A549 (cell line): ENCODE measurements around the gene SMAD6. TPM values are rescaled to one million over a fixed set of nuclear protein-coding genes. Genes with fewer than 3 reads are reported as not detected.
"Not testable (repeated sequence)": the region's sequence is repeated elsewhere in the genome, so short reads cannot be mapped to it uniquely, and the experiment has no call there.

ENCODE experiments used
- ATAC-seq, 2 experiments: fragments of 200-7000 bp in 1 of 2; fragments of >200 bp in 1 of 2; cut with Nextera tagmentation in 1 of 2; cut with Tn5 transposase in 1 of 2; 3 replicates each; pipeline versions ENCODE4 v1.8.0 to v1.9.1; 2018 to 2020; ENCODE audit warnings: mild to moderate bottlenecking in 1 of 2, moderate library complexity in 1 of 2
- CTCF ChIA-PET: fragments of 300-600 bp; sonication (Branson Sonifier 250); formaldehyde crosslinking; extraction: SDS; loops from one replicate; lab custom pipeline; 2021; ENCODE audit warnings: antibody characterized with exemption, inconsistent platforms; lab: Yijun Ruan, JAX
- POLR2A ChIA-PET: fragments of 350-600 bp; formaldehyde crosslinking; extraction: SDS; loops from one replicate; lab custom pipeline; 2021; ENCODE audit warnings: antibody characterized with exemption, inconsistent platforms; lab: Yijun Ruan, JAX
- DNase-seq, 2 experiments: peaks; one replicate each; pipeline versions ENCODE4 v3.0.0 to v3.0.0-alpha.2; 2011 to 2016; ENCODE audit warnings: low read depth in 1 of 2, low spot score in 1 of 2
- FAIRE-seq: peaks from 2 replicates; lab custom pipeline; 2011; peaks lifted over from hg19 to GRCh38; lab: Jason Lieb, UNC
- H3K27ac ChIP-seq, 2 experiments: fragments of >200 bp; sonication (Bioruptor Twin); formaldehyde crosslinking; 3 replicates each; pipeline ENCODE4 v1.5.1; 2016 to 2017
- H3K4me1 ChIP-seq: fragments of >200 bp; sonication (Bioruptor Twin); formaldehyde crosslinking; 3 replicates; pipeline ENCODE4 v1.6.1; 2016
- H3K4me2 ChIP-seq: fragments of >200 bp; sonication (Bioruptor Twin); formaldehyde crosslinking; 3 replicates; pipeline ENCODE4 v1.6.1; 2016
- H3K4me3 ChIP-seq: fragments of >200 bp; sonication (Bioruptor Twin); formaldehyde crosslinking; 3 replicates; pipeline ENCODE4 v1.5.1; 2016
- H3K9me3 ChIP-seq: fragments of >200 bp; sonication (Bioruptor Twin); formaldehyde crosslinking; 3 replicates; pipeline ENCODE4 v1.6.1; 2016
- CBX8 ChIP-seq: fragments of 200-600 bp; sonication (generic); IDR thresholded peaks from 2 replicates; pipeline ENCODE4 v1.6.1; 2016
- CEBPB ChIP-seq, 2 experiments: fragments of >200 bp in 1 of 2; sonication (Bioruptor Twin) in 1 of 2; formaldehyde crosslinking in 1 of 2; IDR thresholded peaks; 2 replicates each; pipeline ENCODE4 v1.6.1; 2012 to 2016
- EP300 ChIP-seq, 2 experiments: fragments of >200 bp; sonication (Bioruptor Twin); formaldehyde crosslinking; IDR thresholded peaks; 2 replicates in 1 of 2; 3 replicates in 1 of 2; pipeline ENCODE4 v1.6.1; 2016 to 2017
- FOSL2 ChIP-seq, 2 experiments: fragments of 450-650 bp in 1 of 2; fragments of >200 bp in 1 of 2; sonication (Bioruptor Twin) in 1 of 2; formaldehyde crosslinking; IDR thresholded peaks; 2 replicates each; pipeline versions ENCODE4 v1.5.0 to v1.6.1; 2016 to 2020; ENCODE audit warnings: mild to moderate bottlenecking in 1 of 2, moderate library complexity in 1 of 2
- HDAC2 ChIP-seq: fragments of 200-600 bp; sonication (generic); IDR thresholded peaks from 2 replicates; pipeline ENCODE4 v1.6.1; 2016
- JUNB ChIP-seq: fragments of >200 bp; sonication (Bioruptor Twin); formaldehyde crosslinking; IDR thresholded peaks from 2 replicates; pipeline ENCODE4 v1.6.1; 2016
- KDM1A ChIP-seq: fragments of 200-600 bp; sonication (generic); IDR thresholded peaks from 2 replicates; pipeline ENCODE4 v1.6.1; 2016; ENCODE audit warnings: low read depth, mild to moderate bottlenecking
- KDM5A ChIP-seq: fragments of 200-600 bp; sonication (generic); IDR thresholded peaks from 2 replicates; pipeline ENCODE4 v1.6.1; 2016; ENCODE audit warnings: antibody characterized with exemption, mild to moderate bottlenecking
- MAFK ChIP-seq: fragments of 450-650 bp; IDR thresholded peaks from 2 replicates; pipeline ENCODE4 v1.6.1; 2014; ENCODE audit not compliant: partially characterized antibody
- MAZ ChIP-seq: fragments of 150-350 bp; IDR thresholded peaks from 2 replicates; pipeline ENCODE4 v1.6.1; 2014; ENCODE audit warnings: antibody characterized with exemption, low read depth, low read length, borderline replicate concordance
- NR3C1 ChIP-seq: fragments of >200 bp; sonication (Bioruptor Twin); formaldehyde crosslinking; IDR thresholded peaks from 3 replicates; pipeline ENCODE4 v1.6.1; 2017
- POLR2A ChIP-seq: IDR thresholded peaks from 2 replicates; pipeline ENCODE4 v1.6.1; 2012; ENCODE audit warnings: mild to moderate bottlenecking, low read length
- RAD21 ChIP-seq, 2 experiments: fragments of >200 bp in 1 of 2; sonication (Bioruptor Twin) in 1 of 2; formaldehyde crosslinking in 1 of 2; IDR thresholded peaks in 1 of 2; conservative IDR thresholded peaks in 1 of 2; 2 replicates in 1 of 2; 3 replicates in 1 of 2; pipeline ENCODE4 v1.6.1; 2012 to 2018; ENCODE audit warnings: inconsistent platforms in 1 of 2
- RCOR1 ChIP-seq: fragments of 150-350 bp; IDR thresholded peaks from 2 replicates; pipeline ENCODE4 v1.6.1; 2014; ENCODE audit warnings: antibody characterized with exemption, low read length, low read depth
- RFX5 ChIP-seq: fragments of 450-650 bp; IDR thresholded peaks from 2 replicates; pipeline ENCODE4 v1.7.1; 2014; ENCODE audit warnings: antibody characterized with exemption, mild to moderate bottlenecking, moderate library complexity
- RNF2 ChIP-seq: fragments of 200-600 bp; sonication (generic); IDR thresholded peaks from 2 replicates; pipeline ENCODE4 v1.6.1; 2016; ENCODE audit warnings: low read depth, mild to moderate bottlenecking, antibody characterized with exemption, moderate library complexity, borderline replicate concordance
- SMC3 ChIP-seq: fragments of >200 bp; sonication (Bioruptor Twin); formaldehyde crosslinking; IDR thresholded peaks from 3 replicates; pipeline ENCODE4 v1.6.1; 2018; ENCODE audit warnings: inconsistent platforms
- SREBF2 ChIP-seq: fragments of 450-650 bp; IDR thresholded peaks from 2 replicates; pipeline ENCODE4 v1.6.1; 2014; ENCODE audit warnings: mild to moderate bottlenecking, moderate library complexity
- TFCP2L1 ChIP-seq: fragments of 250-450 bp; sonication (Bioruptor Pico); IDR thresholded peaks from 2 replicates; pipeline ENCODE4 v1.5.0; 2021; ENCODE audit warnings: mild to moderate bottlenecking
- TP53 ChIP-seq: fragments of 250-450 bp; sonication (Bioruptor Pico); IDR thresholded peaks from 2 replicates; pipeline ENCODE4 v1.5.0; 2021; ENCODE audit warnings: mild to moderate bottlenecking, moderate library complexity
- WGBS: methylation state at CpG from one replicate; pipeline ENCODE4 v1.1.6; 2017; ENCODE audit errors: missing lambda C conversion rate; 5-methylcytosine and 5-hydroxymethylcytosine counted together
- polyA plus RNA-seq, 4 experiments: library from polyadenylated mRNA; depleted of rRNA in 3 of 4; stranded (reverse); fragments of >200 nt; fragmentation: RNase III in 1 of 4; extraction: RNeasy Plus Mini Kit Qiagen cat#74134 plus additional on column Dnase treatment in 1 of 4; gene quantifications; 2 replicates in 3 of 4; 3 replicates in 1 of 4; pipeline ENCODE4 v1.2.3, GENCODE V29; 2011 to 2017
- TF ChIP-seq, protein P1 (sequence below): fragments of 250-450 bp; sonication (Bioruptor Pico); IDR thresholded peaks from 2 replicates; pipeline ENCODE4 v1.5.0; 2020; ENCODE audit warnings: low read depth, mild to moderate bottlenecking, moderate library complexity
- TF ChIP-seq, protein P2 (sequence below): fragments of 150-350 bp; IDR thresholded peaks from 2 replicates; pipeline ENCODE4 v1.6.1; 2014; ENCODE audit warnings: low read depth, mild to moderate bottlenecking, low read length

SMAD6 gene
- polyA plus RNA-seq, 2 of the 4 experiments (the other 2 are of a cell fraction), result 9.6 to 46.6 TPM

DNA sequence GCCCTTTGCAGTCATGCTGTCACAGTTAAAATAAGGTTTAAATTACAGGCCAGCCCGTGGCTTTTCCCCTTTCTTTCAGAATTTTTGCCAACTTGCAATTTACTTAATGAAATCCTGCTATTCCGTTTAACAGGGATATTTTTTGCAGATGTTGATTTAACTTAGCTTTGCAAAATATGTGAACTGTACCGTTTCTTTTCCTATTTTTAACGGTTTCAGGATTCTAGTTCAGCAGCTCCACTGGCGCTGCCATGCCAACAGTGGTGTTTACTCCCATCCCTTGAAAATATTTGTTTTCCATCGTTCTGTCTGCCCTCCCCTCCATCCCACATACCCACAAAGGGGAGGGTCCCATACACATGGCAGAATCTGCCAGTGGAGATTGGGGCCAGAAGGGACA is 54.3 kb downstream of the SMAD6 start:
- POLR2A ChIA-PET, result no interaction called here
- H3K4me1 ChIP-seq, result peaks cover 76% of the 10 kb centered on the region
- H3K4me2 ChIP-seq, result no peak overlapping the region

DNA sequence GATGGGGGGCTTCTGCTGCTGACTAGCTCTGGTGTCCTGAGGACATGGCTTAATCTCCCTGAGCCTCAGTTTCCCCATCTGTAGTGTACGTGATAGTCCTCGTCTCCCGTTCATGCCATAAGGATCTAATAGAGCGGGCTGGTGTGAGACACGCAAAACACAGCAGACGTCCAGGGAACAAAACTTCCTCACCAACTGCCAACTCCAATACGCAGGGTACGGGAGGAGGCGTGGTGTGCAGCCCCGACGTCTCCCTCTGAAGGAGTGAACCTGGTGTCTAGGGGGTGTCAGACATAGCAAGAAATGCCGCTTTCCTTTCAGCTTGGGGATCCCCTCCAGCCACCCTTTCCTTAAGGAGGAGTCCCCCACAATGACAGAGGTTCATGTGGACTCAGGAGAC is 55.0 kb downstream of the SMAD6 start:
- H3K27ac ChIP-seq, result peak overlapping the region; percentile 93 to 94
- ATAC-seq (no peak), FAIRE-seq (no peak), DNase-seq (no peak)
- WGBS, result 93% methylated on average over 12 of the region's 12 CpGs
- ChIA-PET CTCF (interaction anchor here (0.9 to 42.9 kb wide), 5 partner anchors 10 to 97 kb away, joined by 3 to 779 read pairs (median 25); partner anchors contain the start of gene SMAD6), POLR2A (interaction anchor here (1.6 kb wide), 1 partner anchor 11 kb away, joined by 6 read pairs; no protein-coding TSS in a partner anchor)
- H3K4me3 ChIP-seq, result no peak overlapping the region
- no peak for TF ChIP-seq NR3C1
- TF ChIP-seq RCOR1, result no peak
- no peak for TF ChIP-seq RAD21 (conservative IDR thresholded peaks at IDR 0.05 in 1 of 2, IDR thresholded peaks at IDR 0.05 in 1 of 2)
- no peak for TF ChIP-seq TFCP2L1 (CRISPR knock-in tag)
- no peak for TF ChIP-seq CBX8
- TF ChIP-seq SREBF2, result no peak
- no peak for TF ChIP-seq POLR2A
- no peak for TF ChIP-seq HDAC2
- TF ChIP-seq KDM1A, result no peak
- no peak for TF ChIP-seq FOSL2 (IDR thresholded peaks at IDR 0.05)
- no peak for TF ChIP-seq FOSL2 (CRISPR knock-in tag; IDR thresholded peaks at IDR 0.05)
- TF ChIP-seq JUNB, result no peak
- TF ChIP-seq, protein P1, sequence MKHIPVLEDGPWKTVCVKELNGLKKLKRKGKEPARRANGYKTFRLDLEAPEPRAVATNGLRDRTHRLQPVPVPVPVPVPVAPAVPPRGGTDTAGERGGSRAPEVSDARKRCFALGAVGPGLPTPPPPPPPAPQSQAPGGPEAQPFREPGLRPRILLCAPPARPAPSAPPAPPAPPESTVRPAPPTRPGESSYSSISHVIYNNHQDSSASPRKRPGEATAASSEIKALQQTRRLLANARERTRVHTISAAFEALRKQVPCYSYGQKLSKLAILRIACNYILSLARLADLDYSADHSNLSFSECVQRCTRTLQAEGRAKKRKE (CRISPR knock-in tag), result no peak
- H3K9me3 ChIP-seq, result peaks cover 19% of the 10 kb centered on the region
- peak overlapping the region; percentile 81; the same call in 1 of the 3 replicates for H3K4me2 ChIP-seq
- H3K4me1 ChIP-seq, result peaks cover 76% of the 10 kb centered on the region

More for the DNA sequence above, 54.3 kb downstream of the SMAD6 start:
- H3K4me3 ChIP-seq, result no peak overlapping the region
- 79% methylated on average over 6 of the region's 6 CpGs for WGBS
- no peak for ATAC-seq
- H3K9me3 ChIP-seq, result peaks cover 19% of the 10 kb centered on the region
- no peak for TF ChIP-seq RNF2
- TF ChIP-seq TP53 (CRISPR knock-in tag), result no peak
- peak; percentile 81 for TF ChIP-seq MAFK
- TF ChIP-seq KDM1A, result no peak
- FAIRE-seq, result peak; percentile 49
- DNase-seq, result no peak
- CTCF ChIA-PET, result interaction anchor here (0.7 to 42.9 kb wide), 6 partner anchors 14 to 797 kb away, joined by 3 to 779 read pairs (median 15); partner anchors contain the start of gene SMAD6
- peak overlapping the region; percentile 4 to 94; a peak in 3 of 6 replicates for H3K27ac ChIP-seq

DNA sequence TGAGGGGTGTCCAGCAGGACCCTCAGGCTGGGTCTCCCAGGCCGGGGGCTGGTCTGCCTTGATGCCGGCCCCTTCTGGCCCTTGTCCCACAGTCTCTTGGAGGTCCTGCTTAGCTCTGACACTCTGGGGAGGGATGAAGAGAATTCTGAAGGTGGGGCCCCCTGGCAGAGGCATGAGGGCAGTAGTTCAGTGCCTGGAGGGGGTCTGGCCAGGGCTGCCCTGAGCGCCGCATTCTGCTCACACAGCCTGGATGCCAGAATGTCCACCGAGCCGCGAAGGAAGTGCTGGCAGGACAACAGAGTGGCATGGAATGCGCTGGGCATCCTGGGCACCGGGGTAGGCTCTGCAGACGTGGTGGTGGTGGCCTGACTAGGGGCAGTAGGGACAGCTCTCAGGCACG is 55.5 kb downstream of the SMAD6 start:
- DNase-seq (no peak), FAIRE-seq (no peak), ATAC-seq (no peak)
- Histone ChIP-seq H3K27ac (peak overlapping the region; percentile 93 to 94), H3K4me2 (peak overlapping the region; percentile 81), H3K9me3 (peaks cover 19% of the 10 kb centered on the region), H3K4me3 (no peak overlapping the region)
- POLR2A ChIA-PET, result interaction anchor here (1.6 kb wide), 1 partner anchor 11 kb away, joined by 6 read pairs; no protein-coding TSS in a partner anchor
- 98% methylated on average over 11 of the region's 11 CpGs for WGBS
- CTCF ChIA-PET, result interaction anchor here (0.9 to 42.9 kb wide), 4 partner anchors 11 to 94 kb away, joined by 4 to 779 read pairs (median 84); partner anchors contain the start of gene SMAD6
- TF ChIP-seq CEBPB (IDR thresholded peaks at IDR 0.05) (no peak), SMC3 (no peak), SREBF2 (no peak), RFX5 (no peak), MAZ (no peak), KDM5A (no peak), EP300 (IDR thresholded peaks at IDR 0.05) (no peak), JUNB (no peak), POLR2A (no peak)
- TF ChIP-seq, protein P2, sequence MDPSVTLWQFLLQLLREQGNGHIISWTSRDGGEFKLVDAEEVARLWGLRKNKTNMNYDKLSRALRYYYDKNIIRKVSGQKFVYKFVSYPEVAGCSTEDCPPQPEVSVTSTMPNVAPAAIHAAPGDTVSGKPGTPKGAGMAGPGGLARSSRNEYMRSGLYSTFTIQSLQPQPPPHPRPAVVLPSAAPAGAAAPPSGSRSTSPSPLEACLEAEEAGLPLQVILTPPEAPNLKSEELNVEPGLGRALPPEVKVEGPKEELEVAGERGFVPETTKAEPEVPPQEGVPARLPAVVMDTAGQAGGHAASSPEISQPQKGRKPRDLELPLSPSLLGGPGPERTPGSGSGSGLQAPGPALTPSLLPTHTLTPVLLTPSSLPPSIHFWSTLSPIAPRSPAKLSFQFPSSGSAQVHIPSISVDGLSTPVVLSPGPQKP, result no peak
- TF ChIP-seq, protein P1 (CRISPR knock-in tag), result no peak
- TF ChIP-seq, all 56 proteins: peak for 0
- peaks cover 76% of the 10 kb centered on the region for H3K4me1 ChIP-seq

DNA sequence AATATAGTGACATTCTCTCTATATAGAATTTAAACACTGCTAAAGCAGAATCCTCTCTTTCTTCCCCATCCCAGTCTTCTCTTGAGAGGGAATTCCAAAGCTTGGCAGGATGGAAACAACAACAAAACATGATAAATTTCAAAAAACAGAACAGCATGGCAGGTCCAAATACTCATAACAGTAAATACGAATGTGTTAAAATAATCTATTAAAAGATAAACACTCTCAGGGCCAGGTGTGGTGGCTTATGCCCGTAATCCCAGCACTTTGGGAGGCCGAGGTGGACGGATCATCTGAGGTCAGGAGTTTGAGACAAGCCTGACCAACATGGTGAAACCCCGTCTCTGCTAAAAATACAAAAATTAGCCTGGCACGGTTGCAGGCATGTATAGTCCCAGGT is 56.2 kb downstream of the SMAD6 start:
- H3K9me3 ChIP-seq, result peaks cover 19% of the 10 kb centered on the region
- WGBS, result 75% methylated on average over 6 of the region's 6 CpGs
- not testable (repeated sequence) for ATAC-seq, FAIRE-seq, DNase-seq, H3K4me3 ChIP-seq
- H3K27ac ChIP-seq, result peak overlapping the region; percentile 93 to 94
- H3K4me2 ChIP-seq, result peak overlapping the region; percentile 81
- peaks cover 76% of the 10 kb centered on the region for H3K4me1 ChIP-seq
- CTCF ChIA-PET, result interaction anchor here (1.5 to 42.9 kb wide), 5 partner anchors 9 to 93 kb away, joined by 3 to 779 read pairs (median 36); partner anchors contain the start of gene SMAD6
- POLR2A ChIA-PET, result interaction anchor here (1.6 kb wide), 1 partner anchor 10 kb away, joined by 6 read pairs; no protein-coding TSS in a partner anchor
